GM12873 (cell line): ENCODE measurements around the gene MYOF.

ENCODE experiments used
- CTCF ChIP-seq: IDR thresholded peaks from 2 replicates; pipeline ENCODE4 v1.5.1; 2012; ENCODE audit warnings: low read depth, mild to moderate bottlenecking, moderate library complexity, low read length, control low read depth; ENCODE audit not compliant: insufficient read depth; ENCODE audit errors: missing control alignments

The MYOF gene

GRCh38 chr10:93475871-93476270 is 6.3 kb downstream of the MYOF start:
- no peak for TF ChIP-seq CTCF

- no peak for TF ChIP-seq CTCF
These were observed 6.9 kb downstream of the MYOF start for GRCh38 chr10:93475227-93475626.

- no peak for TF ChIP-seq CTCF
These were observed 8.2 kb downstream of the MYOF start for GRCh38 chr10:93473804-93474472.

- no peak for TF ChIP-seq CTCF
These were observed 9.0 kb downstream of the MYOF start for GRCh38 chr10:93473161-93473560.

GRCh38 chr10:93471110-93471651 is 11.0 kb downstream of the MYOF start:
- TF ChIP-seq CTCF, result no peak

GRCh38 chr10:93469454-93469853 is 12.7 kb downstream of the MYOF start:
- no peak for TF ChIP-seq CTCF

- TF ChIP-seq CTCF, result no peak
These were observed 13.5 kb downstream of the MYOF start for GRCh38 chr10:93468461-93469213.
